Kidney (tissue), 14 donors: ENCODE data around the gene HNRNPDL. TPM values are rescaled to one million over a fixed set of nuclear protein-coding genes. Genes with fewer than 3 reads are reported as not detected.

Source experiments
- DNase-seq, 5 donors: peaks; one replicate each; pipeline ENCODE4 v3.0.0-alpha.2; 2013 to 2020
- FAIRE-seq: peaks from 2 replicates; lab custom pipeline; 2012; peaks lifted over from hg19 to GRCh38; lab: Jason Lieb, UNC
- H3K27ac ChIP-seq, 2 donors: one replicate each; pipeline ENCODE4 v1.7.0; 2013; ENCODE audit warnings: low read depth in 2 of 2, low read length in 2 of 2, inconsistent platforms in 1 of 2
- H3K27me3 ChIP-seq: one replicate; pipeline ENCODE4 v1.7.1; 2013; ENCODE audit warnings: low read length, inconsistent platforms; ENCODE audit not compliant: control insufficient read depth, insufficient read depth
- H3K36me3 ChIP-seq, 3 donors: one replicate each; pipeline versions ENCODE4 v1.7.0 to v1.7.1; 2013; ENCODE audit warnings: low read length in 3 of 3, control low read depth in 1 of 3, inconsistent platforms in 1 of 3; ENCODE audit not compliant: insufficient read depth in 3 of 3, control insufficient read depth in 2 of 3
- H3K4me1 ChIP-seq, 3 donors: one replicate each; pipeline versions ENCODE4 v1.7.0 to v1.7.1; 2013; ENCODE audit warnings: low read length in 3 of 3, inconsistent platforms in 1 of 3, low read depth in 1 of 3; ENCODE audit not compliant: control insufficient read depth in 2 of 3, insufficient read depth in 2 of 3
- H3K4me3 ChIP-seq, 3 donors: one replicate each; pipeline versions ENCODE4 v1.7.0 to v1.8.1; 2013; ENCODE audit warnings: low read length in 3 of 3, control low read depth in 1 of 3, inconsistent platforms in 1 of 3
- H3K9ac ChIP-seq, 3 donors: one replicate each; pipeline versions ENCODE4 v1.7.0 to v1.7.1; 2013; ENCODE audit warnings: low read length in 3 of 3, control low read depth in 1 of 3, inconsistent platforms in 1 of 3
- H3K9me3 ChIP-seq, 3 donors: one replicate each; pipeline versions ENCODE4 v1.7.0 to v1.7.1; 2013; ENCODE audit warnings: low read length in 3 of 3, control low read depth in 1 of 3, inconsistent platforms in 1 of 3; ENCODE audit not compliant: control insufficient read depth in 2 of 3, insufficient read depth in 1 of 3
- intact Hi-C: fragments of 100-400 bp; cut with DNase I; formaldehyde crosslinking; loops from one replicate; pipeline ENCODE4 v1.11.1; 2022
- polyA plus RNA-seq: library from polyadenylated mRNA; stranded (reverse); fragments of 350-450 nt; fragmentation: Illumina TruSeq; extraction: RNeasy Lipid Tissue Mini Kit (QIAGEN cat#74804); gene quantifications from one replicate; pipeline ENCODE4 v1.2.3, GENCODE V29; 2014; ENCODE audit warnings: low read depth, low replicate concordance; ENCODE audit not compliant: insufficient read depth
- total RNA-seq: library from RNA; stranded (reverse); fragmentation: NEBNext Ultra II Directional; extraction: Animal tissue kit (Norgen Biotek cat#: 25700); gene quantifications from one replicate; pipeline ENCODE4 v1.2.1, GENCODE V29; 2021
- TF ChIP-seq, protein P1 (sequence below): IDR thresholded peaks from 3 replicates; pipeline ENCODE4 v1.5.1; 2012; ENCODE audit warnings: mild to moderate bottlenecking, moderate library complexity, borderline replicate concordance; ENCODE audit not compliant: insufficient read depth; ENCODE audit errors: extremely low read depth
- donor health status: control.
- donor health status: control.
- donor health status: control.
- donor health status: control.
- donor health status: control.
- donor health status: DM: yes; HTN: yes; CAD: no.
- donor health status: Normal renal cell carcinoma (clear cell type).

Gene HNRNPDL
- total and polyA plus RNA-seq, 2 donors from 2014 or later = 135 to 263 TPM

DNA sequence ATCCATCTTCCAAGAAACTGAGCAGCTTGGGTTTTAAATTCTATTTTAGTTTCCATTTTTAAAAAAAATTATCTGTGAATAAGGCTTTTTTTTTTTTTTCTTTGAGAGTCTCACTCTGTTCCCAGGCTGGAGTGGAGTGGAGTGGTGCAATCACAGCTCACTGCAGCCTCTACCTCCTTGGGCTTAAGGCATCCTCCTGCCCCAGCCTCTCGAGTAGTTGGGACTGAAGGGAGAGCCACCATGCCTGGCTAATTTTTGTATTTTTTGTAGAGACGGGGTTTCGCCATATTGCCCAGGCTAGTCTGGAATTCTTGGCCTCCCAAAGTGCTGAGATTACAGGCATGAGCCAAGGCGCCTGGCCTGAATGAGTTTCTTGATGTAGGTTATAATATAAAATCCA is 1.6 kb upstream of the HNRNPDL start:
- FAIRE-seq (no peak), DNase-seq (no peak)
- no peaks in the 10 kb centered on the region for H3K9me3 ChIP-seq
- peaks cover 0 to 16% (median 10%) of the 10 kb centered on the region in 3 donors for H3K4me1 ChIP-seq
- peak overlapping the region in 2 of 3 donors; percentile 95 to 99 for H3K4me3 ChIP-seq
- no peak overlapping the region for H3K27ac ChIP-seq
- TF ChIP-seq, protein P1, sequence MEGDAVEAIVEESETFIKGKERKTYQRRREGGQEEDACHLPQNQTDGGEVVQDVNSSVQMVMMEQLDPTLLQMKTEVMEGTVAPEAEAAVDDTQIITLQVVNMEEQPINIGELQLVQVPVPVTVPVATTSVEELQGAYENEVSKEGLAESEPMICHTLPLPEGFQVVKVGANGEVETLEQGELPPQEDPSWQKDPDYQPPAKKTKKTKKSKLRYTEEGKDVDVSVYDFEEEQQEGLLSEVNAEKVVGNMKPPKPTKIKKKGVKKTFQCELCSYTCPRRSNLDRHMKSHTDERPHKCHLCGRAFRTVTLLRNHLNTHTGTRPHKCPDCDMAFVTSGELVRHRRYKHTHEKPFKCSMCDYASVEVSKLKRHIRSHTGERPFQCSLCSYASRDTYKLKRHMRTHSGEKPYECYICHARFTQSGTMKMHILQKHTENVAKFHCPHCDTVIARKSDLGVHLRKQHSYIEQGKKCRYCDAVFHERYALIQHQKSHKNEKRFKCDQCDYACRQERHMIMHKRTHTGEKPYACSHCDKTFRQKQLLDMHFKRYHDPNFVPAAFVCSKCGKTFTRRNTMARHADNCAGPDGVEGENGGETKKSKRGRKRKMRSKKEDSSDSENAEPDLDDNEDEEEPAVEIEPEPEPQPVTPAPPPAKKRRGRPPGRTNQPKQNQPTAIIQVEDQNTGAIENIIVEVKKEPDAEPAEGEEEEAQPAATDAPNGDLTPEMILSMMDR = no peak
- intact Hi-C loops = no loop called here
- no peaks in the 10 kb centered on the region for H3K27me3 ChIP-seq
- H3K36me3 ChIP-seq = peaks cover 0 to 3% (median 2%) of the 10 kb centered on the region in 3 donors
- no peak overlapping the region for H3K9ac ChIP-seq

DNA sequence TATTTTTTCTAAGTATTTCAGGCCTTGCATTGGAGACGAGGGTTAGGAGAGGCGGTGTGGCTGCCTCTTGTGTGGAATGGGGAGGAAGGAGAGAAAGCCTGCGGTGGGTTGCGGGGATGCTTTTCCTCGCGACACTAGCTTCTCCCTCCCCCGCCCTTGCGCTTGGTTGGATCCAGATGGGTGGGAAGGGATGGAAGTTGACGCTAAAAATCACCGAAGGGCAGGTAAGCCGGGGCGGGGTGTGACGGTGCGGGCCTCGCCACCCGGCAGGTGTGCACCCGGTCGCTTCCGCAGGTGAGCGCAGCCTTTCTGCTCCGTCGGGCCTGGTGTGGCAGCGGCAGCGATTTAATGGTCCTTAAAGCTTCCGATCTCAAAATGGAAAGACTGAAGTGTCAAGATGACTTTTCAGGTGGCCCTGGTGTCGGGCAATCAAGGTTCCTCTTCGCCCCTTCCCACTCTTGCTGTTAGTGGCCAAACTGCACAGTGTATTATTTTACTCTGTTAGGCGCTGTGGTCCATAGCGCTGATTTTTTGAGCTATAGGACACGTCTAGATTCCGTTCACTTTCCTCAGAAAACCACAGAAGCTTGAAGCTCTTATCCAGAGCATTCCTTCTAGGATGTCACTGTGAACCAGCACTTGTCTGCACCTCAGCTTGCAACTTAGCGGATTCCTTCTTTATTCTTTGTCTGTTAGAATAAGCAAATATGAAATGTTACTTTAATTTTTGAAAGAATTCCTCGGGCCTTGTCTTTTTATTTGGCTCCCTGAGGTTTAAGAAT is 893 bp upstream of the HNRNPDL start:
- intact Hi-C loops = no loop called here
- Histone ChIP-seq H3K4me1 (peaks cover 0 to 19% (median 12%) of the 10 kb centered on the region in 3 donors), H3K4me3 (peak overlapping the region; percentile 95 to 99 (median 95)), H3K9ac (peak overlapping the region; percentile 76 to 93 (median 79)), H3K36me3 (peaks cover 1 to 9% (median 6%) of the 10 kb centered on the region in 3 donors), H3K27ac (peak overlapping the region; percentile 85 to 97), H3K9me3 (no peaks in the 10 kb centered on the region), H3K27me3 (no peaks in the 10 kb centered on the region)
- DNase-seq (peak in 4 of 5 donors; percentile 78 to 82 (median 80)), FAIRE-seq (no peak)
- TF ChIP-seq, protein P1 = no peak

DNA sequence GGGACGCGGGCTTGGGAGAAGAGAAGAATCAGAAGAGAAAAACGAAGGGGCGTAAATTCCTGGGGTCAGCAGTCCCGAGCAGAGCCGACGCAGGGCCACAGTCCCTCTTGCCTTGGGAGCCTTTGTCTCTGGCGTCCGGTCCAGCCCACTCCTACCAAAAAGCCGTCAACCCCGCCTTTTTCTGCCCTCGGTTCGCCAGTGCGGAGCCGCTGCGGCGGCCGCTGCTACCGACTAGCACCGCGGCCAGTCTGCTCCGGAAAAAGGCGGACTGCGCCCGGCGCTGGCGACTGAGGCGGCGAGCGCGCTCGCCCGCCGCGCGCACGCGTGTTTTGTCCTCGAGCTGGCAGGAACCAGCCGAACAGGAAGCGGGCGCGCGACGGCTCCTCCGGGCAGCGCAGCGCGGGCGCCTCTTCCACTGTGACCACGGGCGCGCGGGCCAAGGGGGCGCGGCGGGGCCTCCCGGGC is 502 bp downstream of the HNRNPDL start:
- intact Hi-C loops = loop anchor here (10.0 kb wide), 1 partner anchor 55 kb away; the partner anchor contains the start of gene HNRNPD
- peak in 3 of 5 donors; percentile 68 to 94 (median 88) for DNase-seq
- Histone ChIP-seq H3K9ac (peak overlapping the region; percentile 88 to 99 (median 90)), H3K4me3 (peak overlapping the region; percentile 89 to 99 (median 98)), H3K9me3 (no peaks in the 10 kb centered on the region), H3K4me1 (peaks cover 0 to 19% (median 12%) of the 10 kb centered on the region in 3 donors), H3K27ac (peak overlapping the region; percentile 97 to 100), H3K36me3 (peaks cover 10 to 23% (median 11%) of the 10 kb centered on the region in 3 donors), H3K27me3 (no peaks in the 10 kb centered on the region)
- FAIRE-seq = no peak
- TF ChIP-seq, protein P1 = no peak
